ENCODE results near the gene ACSF3.

Gene ACSF3

DNA sequence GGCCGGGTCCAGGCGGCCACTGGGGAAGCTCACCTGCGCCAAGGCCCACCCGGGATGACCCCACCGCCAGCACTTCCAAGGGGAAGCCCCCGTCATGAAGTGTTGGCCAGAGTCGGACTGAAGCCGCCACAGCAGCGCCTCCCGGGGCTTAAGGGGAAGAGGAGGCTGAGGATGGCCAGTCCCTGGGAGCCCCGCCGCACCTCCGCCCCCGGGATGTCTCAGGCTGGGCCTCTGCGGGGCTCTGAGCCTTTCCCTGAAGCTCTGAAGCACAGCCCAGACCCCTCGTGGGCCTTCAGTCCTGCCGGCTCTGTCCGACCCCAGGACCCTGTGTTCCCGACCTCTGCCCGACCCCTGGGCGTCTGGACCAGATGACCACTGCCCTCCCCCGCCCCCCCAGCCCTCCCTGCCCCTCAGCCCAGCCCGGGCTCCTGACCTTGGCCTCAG is 42.8 kb upstream of the ACSF3 start:
- H3K9me3 ChIP-seq = no peaks in the 10 kb centered on the region
- TF ChIP-seq, protein P1, sequence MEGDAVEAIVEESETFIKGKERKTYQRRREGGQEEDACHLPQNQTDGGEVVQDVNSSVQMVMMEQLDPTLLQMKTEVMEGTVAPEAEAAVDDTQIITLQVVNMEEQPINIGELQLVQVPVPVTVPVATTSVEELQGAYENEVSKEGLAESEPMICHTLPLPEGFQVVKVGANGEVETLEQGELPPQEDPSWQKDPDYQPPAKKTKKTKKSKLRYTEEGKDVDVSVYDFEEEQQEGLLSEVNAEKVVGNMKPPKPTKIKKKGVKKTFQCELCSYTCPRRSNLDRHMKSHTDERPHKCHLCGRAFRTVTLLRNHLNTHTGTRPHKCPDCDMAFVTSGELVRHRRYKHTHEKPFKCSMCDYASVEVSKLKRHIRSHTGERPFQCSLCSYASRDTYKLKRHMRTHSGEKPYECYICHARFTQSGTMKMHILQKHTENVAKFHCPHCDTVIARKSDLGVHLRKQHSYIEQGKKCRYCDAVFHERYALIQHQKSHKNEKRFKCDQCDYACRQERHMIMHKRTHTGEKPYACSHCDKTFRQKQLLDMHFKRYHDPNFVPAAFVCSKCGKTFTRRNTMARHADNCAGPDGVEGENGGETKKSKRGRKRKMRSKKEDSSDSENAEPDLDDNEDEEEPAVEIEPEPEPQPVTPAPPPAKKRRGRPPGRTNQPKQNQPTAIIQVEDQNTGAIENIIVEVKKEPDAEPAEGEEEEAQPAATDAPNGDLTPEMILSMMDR (IDR thresholded peaks at IDR 0.05; ENCODE audit: low read depth, low read length) = no peak
- no peaks in the 10 kb centered on the region for H3K4me1 ChIP-seq
- H3K36me3 ChIP-seq = no peaks in the 10 kb centered on the region
- peaks cover 91% of the 10 kb centered on the region for H3K27me3 ChIP-seq
- peak; percentile 15 for DNase-seq
- H3K4me3 ChIP-seq (ENCODE audit: low read depth, low read length) = no peak overlapping the region

DNA sequence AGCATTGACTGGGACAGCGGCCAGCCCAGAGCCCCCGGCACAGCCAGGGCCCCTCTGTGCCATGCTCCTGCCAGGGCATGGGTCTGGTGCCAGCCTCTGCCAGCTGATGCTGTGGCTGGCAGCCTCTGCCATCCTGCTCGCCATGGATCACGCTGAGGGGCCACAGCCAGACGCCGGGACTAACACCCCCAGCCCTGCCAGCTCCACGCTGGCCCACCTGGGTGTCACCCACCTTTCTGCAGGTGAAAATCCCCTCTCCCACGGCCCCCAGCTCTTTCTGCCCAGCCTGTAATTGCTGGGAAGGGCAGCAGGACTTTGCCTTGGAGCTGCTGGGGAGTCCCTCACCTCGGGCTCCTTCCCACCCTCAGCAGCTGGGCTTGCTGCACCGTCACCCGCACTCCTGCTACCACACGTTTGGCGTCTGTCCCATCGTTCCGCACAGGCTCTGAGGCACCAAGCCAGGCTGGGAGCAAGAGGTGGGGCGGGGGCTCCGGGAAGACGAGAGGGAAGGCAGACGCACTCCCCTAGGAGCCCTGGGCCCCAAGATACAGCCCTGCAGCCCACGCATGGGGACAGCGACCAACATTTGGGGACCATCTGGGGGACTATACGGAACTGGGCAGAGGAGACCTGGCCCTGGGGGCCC is 42.0 kb upstream of the ACSF3 start:
- TF ChIP-seq, protein P1 (IDR thresholded peaks at IDR 0.05; ENCODE audit: low read depth, low read length) = no peak
- no peaks in the 10 kb centered on the region for H3K4me1 ChIP-seq
- DNase-seq = peak; percentile 29

DNA sequence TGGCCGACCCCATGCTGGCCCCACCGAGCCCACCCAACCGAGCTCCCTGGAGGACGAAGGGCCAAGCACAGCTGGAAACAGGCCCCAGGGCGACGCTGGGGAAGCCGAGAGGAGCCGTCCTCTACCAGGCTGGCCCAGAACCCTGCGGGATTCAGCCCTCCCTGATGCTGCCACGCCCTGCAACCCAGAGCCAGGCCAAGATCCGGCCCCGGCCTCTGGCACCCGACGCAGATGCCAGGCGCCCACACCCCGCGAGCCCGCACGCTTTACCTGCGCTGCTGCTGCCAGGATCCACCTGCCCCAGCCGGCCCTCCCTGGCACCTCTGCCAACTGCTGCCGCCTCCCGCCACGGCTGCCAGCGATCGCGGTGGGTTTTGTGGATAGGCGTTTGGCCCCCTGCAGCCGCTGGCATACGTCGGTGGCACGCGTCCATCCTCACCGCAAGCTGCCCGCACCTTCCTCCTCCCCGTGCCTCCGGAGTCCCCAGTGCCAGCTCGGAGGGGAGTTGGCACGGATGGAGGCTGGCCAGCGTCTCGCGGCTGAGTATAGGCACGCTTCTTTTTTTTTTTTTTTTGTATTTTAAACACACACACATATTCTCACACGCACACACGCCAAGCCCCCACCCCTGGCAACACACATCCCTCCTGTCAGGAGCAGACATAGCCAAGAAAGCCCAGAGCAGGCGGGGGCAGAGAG is 41.3 kb upstream of the ACSF3 start:
- TF ChIP-seq, protein P1 (IDR thresholded peaks at IDR 0.05; ENCODE audit: low read depth, low read length) = no peak
- no peak for DNase-seq
- Histone ChIP-seq H3K4me1 (no peaks in the 10 kb centered on the region), H3K27me3 (peaks cover 92% of the 10 kb centered on the region), H3K4me3 (ENCODE audit: low read depth, low read length) (peak overlapping the region; percentile 23; the same call in 1 of the 2 replicates), H3K9me3 (no peaks in the 10 kb centered on the region), H3K36me3 (no peaks in the 10 kb centered on the region)

More for the DNA sequence above, 42.0 kb upstream of the ACSF3 start:
- Histone ChIP-seq H3K36me3 (no peaks in the 10 kb centered on the region), H3K27me3 (peaks cover 93% of the 10 kb centered on the region), H3K9me3 (no peaks in the 10 kb centered on the region), H3K4me3 (ENCODE audit: low read depth, low read length) (no peak overlapping the region)

DNA sequence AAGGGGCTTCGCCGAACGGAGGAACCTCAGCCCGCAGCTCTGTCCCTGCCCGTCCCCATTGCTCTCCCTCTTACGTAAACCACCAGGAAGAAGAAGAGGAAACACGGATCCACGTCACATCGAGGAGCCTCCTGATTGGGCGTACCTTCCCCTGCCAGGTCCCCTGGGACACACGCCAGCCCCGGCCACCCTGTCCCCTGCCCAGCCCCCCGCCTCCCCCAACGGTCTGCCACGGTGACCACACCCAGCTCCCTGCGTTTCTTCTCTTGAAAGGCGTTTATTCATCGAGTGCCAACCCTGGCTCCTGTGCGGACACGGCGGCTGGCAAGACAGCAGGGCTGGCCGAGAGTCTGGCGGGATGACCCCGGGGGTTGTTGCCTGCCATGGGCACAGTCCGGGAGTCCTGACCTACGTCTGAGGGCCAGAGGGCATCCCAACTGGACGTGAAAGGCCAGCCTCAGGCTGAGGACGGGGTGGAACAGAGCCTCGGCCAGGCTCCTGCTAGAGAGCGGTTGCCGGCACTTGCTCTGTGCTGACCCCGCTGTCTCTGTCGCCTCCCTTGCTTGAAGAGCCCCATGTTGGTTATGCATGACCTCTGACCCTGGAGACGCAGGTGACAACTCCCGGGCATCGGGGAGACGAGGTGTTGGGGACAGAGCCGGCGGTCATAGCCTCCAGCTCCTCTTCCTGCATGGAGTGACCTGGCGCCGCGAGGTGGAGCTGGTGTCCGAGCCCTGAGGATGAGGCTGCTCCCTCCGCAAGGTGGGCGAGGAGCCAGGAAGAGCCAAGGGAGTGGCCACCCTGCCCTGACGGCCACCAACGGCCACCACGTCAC is 40.5 kb upstream of the ACSF3 start:
- H3K4me3 ChIP-seq (ENCODE audit: low read depth, low read length) = peak overlapping the region; percentile 23
- TF ChIP-seq, protein P1 (IDR thresholded peaks at IDR 0.05; ENCODE audit: low read depth, low read length) = no peak
- no peak for DNase-seq
- peaks cover 91% of the 10 kb centered on the region for H3K27me3 ChIP-seq
- H3K9me3 ChIP-seq = no peaks in the 10 kb centered on the region
- no peaks in the 10 kb centered on the region for H3K36me3 ChIP-seq
- no peaks in the 10 kb centered on the region for H3K4me1 ChIP-seq

DNA sequence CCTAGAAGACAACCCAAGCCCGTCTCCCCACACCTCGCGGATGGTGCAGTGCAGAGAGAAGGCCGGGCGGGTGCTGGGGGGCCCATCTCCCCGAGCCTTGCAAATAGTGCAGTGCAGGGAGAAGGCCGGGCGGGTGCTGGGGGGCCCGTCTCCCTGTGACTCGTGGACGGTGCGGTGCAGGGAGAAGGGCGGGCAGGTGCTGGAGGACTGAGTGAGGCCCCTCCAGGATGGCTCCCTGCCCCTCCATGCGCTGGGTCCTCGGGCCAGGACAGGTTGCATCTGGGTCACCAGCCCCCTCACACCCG is 40.0 kb upstream of the ACSF3 start:
- H3K4me3 ChIP-seq (ENCODE audit: low read depth, low read length) = no peak overlapping the region
- no peak for DNase-seq
- TF ChIP-seq, protein P1 (IDR thresholded peaks at IDR 0.05; ENCODE audit: low read depth, low read length) = no peak
- H3K4me1 ChIP-seq = no peaks in the 10 kb centered on the region
- H3K27me3 ChIP-seq = peaks cover 89% of the 10 kb centered on the region
- no peaks in the 10 kb centered on the region; the same call in 1 of the 2 replicates for H3K9me3 ChIP-seq
- no peaks in the 10 kb centered on the region for H3K36me3 ChIP-seq

Data from BE2C (cell line).